GM21619 (cell line): ENCODE data around the gene TARDBP.
"Not testable (repeated sequence)": the region's sequence is repeated elsewhere in the genome, so short reads cannot be mapped to it uniquely, and the experiment has no call there.

Experiments
- ATAC-seq: cut with Tn5 transposase; IDR thresholded peaks from one replicate; pipeline ENCODE4 v1.9.1; 2021; ENCODE audit not compliant: unreplicated experiment

Gene TARDBP

DNA sequence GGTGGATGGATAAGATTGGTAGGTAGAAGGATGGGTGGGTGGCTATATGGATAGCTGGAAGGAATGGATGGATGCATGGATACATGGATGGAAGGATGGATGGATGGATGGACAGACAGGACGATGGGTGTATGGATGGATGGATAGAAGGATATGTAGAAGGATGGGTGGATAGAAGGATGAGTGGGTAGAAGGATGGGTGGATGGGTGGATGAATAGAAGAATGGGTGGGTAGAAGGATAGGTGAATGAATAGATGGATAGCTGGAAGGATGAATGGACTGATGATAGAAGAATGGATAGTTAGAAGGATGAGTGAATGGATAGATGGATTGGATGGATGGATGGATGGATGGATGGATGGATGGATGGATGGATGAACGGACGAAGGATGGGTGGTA lies 29.6 kb downstream of the TARDBP start:
- ATAC-seq = no peak

DNA sequence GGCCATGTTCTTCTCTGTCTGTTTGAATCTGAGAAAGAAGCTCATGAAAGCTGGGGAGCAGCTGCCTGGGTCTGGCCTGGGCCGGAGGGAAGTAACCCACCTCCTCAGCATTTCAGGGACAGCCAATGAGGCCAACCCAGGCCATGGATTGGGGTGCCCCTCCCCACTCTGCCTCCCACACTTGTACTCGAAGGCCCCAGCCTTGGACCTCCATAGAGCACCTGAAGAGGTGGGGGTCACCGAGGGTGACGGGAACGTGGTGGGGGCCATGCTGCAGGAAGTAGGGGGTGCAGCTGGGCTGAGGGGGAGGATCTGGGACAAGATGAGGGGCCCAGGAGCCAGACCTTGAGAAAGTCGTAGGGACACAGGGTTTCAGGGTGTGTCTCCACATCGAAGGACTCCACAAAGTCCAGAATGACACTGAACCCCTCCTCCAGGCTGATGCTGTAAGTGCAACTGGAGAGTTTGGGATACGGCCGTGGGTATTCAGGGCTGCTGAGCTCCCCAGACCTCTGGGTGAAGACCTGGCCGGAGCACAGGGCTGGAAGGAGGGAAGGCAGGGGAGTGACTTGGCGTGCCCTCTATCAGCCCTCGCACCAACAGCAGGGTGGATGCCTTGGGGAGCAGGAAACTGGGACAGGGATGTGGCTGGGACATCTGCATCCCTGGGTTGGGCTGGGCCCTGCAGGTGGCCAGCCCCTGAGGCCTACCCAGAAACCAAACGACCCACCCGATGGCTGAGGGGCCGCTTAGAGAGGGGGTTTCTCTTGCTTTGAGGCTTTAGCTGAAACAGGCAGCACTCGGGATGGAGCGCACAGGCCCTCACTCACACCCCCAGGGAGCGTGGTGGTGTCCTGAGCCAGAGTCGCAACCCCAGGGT lies 30.8 kb downstream of the TARDBP start:
- ATAC-seq = no peak

GRCh38 chr1:11044086-11044848 lies 31.8 kb downstream of the TARDBP start:
- no peak for ATAC-seq

GRCh38 chr1:11044849-11045427 lies 32.5 kb downstream of the TARDBP start:
- ATAC-seq = no peak

- no peak for ATAC-seq
Observed at GRCh38 chr1:11045428-11046269, 33.2 kb downstream of the TARDBP start.

GRCh38 chr1:11046270-11046566 lies 33.8 kb downstream of the TARDBP start:
- ATAC-seq = no peak

GRCh38 chr1:11046625-11047365 lies 34.3 kb downstream of the TARDBP start, which contains the start of gene MASP2:
Gene MASP2 (minus strand): TSS chr1:11047239. CDS start chr1:11047207, 32 bp downstream.
- no peak for ATAC-seq

DNA sequence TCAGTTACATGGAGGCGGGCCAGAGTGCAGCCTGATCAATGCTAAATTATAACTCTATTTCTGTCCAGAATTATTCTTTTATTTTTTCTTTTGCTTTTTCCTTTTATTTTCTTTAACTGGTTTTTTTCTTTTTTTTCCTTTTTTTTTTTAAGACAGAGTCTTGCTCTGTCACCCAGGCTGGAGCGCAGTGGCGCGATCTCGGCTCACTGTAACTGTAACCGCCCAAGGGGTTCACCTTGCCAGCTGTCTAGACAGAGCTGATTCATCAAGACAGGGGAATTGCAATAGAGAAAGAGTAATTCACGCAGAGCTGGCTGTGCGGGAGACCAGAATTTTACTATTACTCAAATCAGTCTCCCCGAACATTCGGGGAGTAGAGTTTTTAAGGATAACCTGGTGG lies 38.7 kb downstream of the TARDBP start:
- ATAC-seq = not testable (repeated sequence)

GRCh38 chr1:11051781-11052511 lies 39.5 kb downstream of the TARDBP start:
- no peak for ATAC-seq

DNA sequence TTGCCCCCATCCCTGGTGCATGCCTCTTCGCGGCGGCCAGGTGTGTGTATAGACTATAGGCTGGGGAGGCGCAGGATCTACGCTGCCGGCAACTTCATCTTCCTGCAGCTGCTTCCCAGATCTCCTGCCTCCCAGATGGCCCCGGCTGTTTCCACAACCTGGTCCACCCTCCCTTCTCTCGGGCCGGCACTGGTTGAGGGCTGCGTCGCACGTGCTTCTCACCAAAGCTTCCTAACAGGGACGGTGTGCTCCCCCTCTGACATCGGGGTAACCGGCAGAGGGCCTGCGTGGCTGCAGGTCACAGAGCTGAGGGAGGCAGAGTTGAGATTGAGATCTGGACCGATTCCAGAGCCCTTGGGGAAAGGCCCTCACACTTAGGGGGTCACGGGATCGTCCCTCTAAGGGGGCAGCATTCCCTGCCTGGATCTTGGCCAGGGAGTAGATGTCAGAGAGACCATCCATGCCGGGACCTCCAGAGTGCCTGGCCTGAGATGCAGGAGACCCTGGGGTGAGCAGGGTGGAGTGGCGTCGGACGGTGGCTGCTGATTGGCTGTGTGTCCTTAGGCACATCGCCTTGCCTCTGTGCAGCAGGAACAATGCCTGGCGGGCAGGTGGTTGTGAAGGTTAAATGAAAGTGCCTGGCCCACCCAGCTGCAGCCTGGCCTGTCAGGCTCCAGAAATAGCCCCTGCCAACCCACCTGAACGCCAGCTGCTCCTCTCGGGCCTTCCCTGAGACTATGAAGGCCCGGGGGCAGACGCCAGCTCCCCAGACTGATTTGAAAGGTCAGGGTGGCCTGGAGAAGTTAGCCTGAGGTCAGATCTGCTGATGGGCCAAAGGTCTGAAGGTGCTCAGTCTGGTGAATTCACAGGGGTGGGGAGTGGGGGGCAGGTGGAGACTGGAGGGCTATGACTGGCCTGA lies 40.6 kb downstream of the TARDBP start:
- ATAC-seq = no peak

DNA sequence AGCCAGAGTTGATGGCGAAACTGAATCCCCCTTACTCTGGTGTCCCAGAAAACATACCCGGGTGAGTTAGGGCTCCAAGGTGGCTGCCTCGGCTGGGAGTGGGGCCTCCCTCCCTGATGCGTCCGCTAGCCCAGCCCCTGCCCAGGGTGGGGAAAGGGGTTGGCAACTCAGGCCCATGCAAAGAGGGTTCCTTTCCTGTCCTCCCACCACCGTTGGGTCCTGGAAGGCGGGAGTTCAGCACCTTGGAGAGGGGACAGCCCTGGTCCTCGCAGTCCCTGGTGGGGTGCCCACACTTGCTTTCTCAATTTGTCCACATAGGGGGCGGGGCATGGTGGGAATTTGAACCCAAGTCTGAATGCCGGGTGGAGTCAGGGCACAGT lies 41.3 kb downstream of the TARDBP start:
- ATAC-seq = no peak

GRCh38 chr1:11054181-11054580 lies 41.7 kb downstream of the TARDBP start:
- ATAC-seq = no peak

GRCh38 chr1:11054666-11055065 lies 42.2 kb downstream of the TARDBP start:
- no peak for ATAC-seq

DNA sequence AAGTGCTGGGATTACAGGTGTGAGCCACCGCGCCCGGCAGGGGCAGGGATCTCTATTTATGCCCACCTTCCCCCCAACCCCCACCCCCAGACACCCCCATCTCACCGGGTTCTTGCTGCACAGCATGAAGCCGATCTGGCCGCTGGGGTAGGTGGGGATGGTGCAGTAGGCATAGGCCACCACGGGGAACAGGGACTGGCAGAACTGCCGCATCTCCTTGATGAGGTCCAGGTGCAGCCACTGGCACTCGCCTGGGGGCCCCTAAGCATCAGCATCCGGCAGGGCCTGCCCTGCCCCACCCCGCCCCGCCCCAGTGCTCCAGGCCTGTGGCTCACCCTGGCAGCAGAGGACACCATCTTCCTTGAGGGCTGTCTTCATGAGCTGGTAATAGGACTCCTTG lies 43.2 kb downstream of the TARDBP start:
- ATAC-seq = no peak

DNA sequence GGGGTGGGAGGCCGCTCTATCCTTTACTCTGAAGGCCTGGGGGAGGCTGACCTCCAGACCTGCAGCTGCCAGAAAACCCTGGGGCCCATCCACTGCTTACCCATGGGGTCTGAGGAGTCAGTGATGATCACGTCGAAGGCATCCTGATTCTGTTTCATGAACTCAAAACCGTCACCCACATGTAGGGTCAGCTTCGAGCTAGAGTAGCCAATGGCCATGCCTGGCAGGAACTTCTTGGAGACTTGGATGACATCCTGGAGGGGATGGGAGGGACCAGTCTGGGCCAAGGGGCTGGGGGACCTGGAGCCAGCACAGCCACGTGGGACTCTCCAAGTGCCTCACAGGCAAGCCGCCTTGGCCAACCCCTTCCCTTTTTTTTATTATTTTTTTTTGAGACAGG lies 44.0 kb downstream of the TARDBP start:
- no peak for ATAC-seq

GRCh38 chr1:11057477-11057876 lies 45.0 kb downstream of the TARDBP start:
- ATAC-seq = no peak

GRCh38 chr1:11058026-11058425 lies 45.6 kb downstream of the TARDBP start:
- no peak for ATAC-seq

DNA sequence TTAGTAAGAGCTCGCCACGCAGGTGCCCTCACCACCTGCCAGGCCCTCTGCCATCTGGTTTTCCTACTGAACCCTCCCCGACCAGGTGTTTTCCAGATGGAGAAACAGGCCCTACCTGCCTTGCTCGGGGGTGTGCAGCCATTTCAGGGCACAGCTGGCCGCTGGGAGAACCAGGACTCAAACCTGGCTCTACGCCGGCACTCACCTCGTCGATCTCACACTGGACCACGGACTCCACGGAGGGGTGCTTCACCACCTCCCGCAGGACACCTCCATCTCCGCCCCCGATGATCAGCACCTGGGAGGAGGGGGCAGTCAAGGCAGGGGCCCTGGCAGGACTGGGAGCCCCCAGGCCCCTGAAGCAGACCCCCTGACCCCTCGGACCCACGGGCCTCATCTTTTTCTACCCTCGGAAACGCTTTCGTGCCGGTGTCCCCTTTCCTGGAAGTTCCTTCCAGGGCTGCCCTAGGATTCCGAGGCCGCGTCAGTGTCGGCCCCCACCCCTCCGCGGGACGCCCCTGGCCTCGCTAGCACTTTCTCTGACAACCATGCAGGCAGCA lies 46.2 kb downstream of the TARDBP start:
- no peak for ATAC-seq
